ENCODE data around the gene DLX2. TPM values are rescaled to one million over a fixed set of nuclear protein-coding genes. Genes with fewer than 3 reads are reported as not detected.

DLX2 gene
- total and polyA plus RNA-seq, 4 donors = 0.01 to 0.26 TPM; not detected in 2

DNA sequence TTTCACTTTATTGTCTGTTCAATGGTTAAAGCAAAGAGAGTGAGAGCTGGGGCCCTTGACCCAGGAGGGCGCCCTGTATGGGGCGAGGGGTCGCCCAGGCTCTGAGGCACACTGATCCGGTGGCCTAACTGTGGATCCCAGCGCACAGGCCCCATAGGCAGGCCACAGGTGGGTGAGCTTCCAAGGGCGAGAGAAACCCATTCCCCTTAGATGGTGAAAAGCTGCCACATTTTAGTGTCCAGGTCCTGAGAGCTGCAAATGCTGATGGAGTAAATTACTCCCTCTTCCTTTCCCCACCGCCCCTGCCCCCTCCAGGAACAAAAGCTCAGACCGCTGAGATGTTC lies 5.9 kb upstream of the DLX2 start:
- TF ChIP-seq, protein P1, sequence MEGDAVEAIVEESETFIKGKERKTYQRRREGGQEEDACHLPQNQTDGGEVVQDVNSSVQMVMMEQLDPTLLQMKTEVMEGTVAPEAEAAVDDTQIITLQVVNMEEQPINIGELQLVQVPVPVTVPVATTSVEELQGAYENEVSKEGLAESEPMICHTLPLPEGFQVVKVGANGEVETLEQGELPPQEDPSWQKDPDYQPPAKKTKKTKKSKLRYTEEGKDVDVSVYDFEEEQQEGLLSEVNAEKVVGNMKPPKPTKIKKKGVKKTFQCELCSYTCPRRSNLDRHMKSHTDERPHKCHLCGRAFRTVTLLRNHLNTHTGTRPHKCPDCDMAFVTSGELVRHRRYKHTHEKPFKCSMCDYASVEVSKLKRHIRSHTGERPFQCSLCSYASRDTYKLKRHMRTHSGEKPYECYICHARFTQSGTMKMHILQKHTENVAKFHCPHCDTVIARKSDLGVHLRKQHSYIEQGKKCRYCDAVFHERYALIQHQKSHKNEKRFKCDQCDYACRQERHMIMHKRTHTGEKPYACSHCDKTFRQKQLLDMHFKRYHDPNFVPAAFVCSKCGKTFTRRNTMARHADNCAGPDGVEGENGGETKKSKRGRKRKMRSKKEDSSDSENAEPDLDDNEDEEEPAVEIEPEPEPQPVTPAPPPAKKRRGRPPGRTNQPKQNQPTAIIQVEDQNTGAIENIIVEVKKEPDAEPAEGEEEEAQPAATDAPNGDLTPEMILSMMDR (IDR thresholded peaks at IDR 0.05; ENCODE audit: control extremely low read depth, extremely low read depth) = no peak
- Histone ChIP-seq H3K9ac (ENCODE audit: insufficient read depth in 1 of 2, low read length in 2 of 2) (no peak overlapping the region), H3K9me3 (ENCODE audit: control insufficient read depth in 4 of 4, insufficient read depth in 3 of 4, low read length in 3 of 4) (peaks cover 0 to 8% (median 0%) of the 10 kb centered on the region in 4 donors), H3K27ac (ENCODE audit: low read depth in 1 of 2, low read length in 1 of 2) (no peak overlapping the region), H3K36me3 (ENCODE audit: control insufficient read depth in 4 of 4, insufficient read depth in 4 of 4, low read length in 4 of 4) (no peaks in the 10 kb centered on the region), H3K27me3 (ENCODE audit: control insufficient read depth in 3 of 3, insufficient read depth in 3 of 3, low read length in 2 of 3) (peaks cover 0 to 72% (median 59%) of the 10 kb centered on the region in 3 donors), H3K4me1 (ENCODE audit: control insufficient read depth in 5 of 5, insufficient read depth in 5 of 5, low read length in 5 of 5) (peaks cover 0 to 12% (median 0%) of the 10 kb centered on the region in 5 donors), H3K4me3 (no peak overlapping the region)
- 18 to 28% methylated on average over 8 of the region's 8 CpGs for WGBS, 2 donors
- no peak for DNase-seq
- ATAC-seq (ENCODE audit: insufficient read depth, low FRiP score) = no peak

DNA sequence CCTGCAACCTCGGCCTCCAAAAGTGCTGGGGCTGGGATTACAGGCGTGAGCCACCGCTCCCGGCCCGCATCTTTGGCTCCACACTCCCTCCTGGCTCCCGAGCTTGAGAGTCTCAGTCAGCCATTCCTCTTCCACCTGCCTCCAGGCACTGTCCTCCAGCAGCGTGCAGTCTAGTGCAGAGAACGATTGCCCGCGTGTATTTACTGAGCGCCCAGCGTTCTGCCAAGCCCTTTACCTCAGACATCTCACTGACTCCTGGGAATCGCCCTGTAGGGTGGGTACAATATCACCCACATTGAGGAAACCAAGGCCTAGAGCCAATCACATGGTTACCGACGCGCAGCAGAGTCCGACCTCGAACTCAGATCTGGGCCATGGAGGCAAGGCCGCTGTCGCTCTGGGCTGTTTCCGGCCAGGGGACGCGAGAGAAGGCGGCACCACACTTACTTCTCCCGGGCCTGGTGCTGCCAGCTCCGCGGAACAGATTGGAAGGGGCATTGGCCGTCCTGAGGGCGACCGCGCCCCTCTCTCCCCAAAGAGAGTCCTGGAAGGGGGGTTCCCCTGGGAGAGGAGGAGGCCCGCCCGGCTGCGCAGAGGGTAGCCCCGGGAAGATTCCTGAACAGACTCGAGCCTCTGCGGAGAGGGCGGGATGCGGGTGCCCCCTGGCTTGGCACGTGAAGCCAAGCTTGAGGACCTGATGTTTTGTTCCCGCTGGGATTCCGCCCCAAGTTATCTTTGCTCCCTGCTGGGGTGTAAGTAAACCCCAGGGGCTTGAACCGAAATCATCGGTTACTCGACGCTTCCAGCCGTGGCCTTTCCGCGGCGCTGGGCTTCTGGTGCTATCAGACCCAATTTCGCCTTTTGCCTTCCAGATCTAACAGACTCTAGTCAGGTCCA lies 5.2 kb upstream of the DLX2 start:
- Histone ChIP-seq H3K36me3 (ENCODE audit: control insufficient read depth in 4 of 4, insufficient read depth in 4 of 4, low read length in 4 of 4) (no peaks in the 10 kb centered on the region), H3K4me1 (ENCODE audit: control insufficient read depth in 5 of 5, insufficient read depth in 5 of 5, low read length in 5 of 5) (peaks cover 0 to 17% (median 4%) of the 10 kb centered on the region in 5 donors), H3K27ac (ENCODE audit: low read depth in 1 of 2, low read length in 1 of 2) (no peak overlapping the region), H3K9me3 (ENCODE audit: control insufficient read depth in 4 of 4, insufficient read depth in 3 of 4, low read length in 3 of 4) (peaks cover 0 to 8% (median 0%) of the 10 kb centered on the region in 4 donors), H3K9ac (ENCODE audit: insufficient read depth in 1 of 2, low read length in 2 of 2) (no peak overlapping the region), H3K27me3 (ENCODE audit: control insufficient read depth in 3 of 3, insufficient read depth in 3 of 3, low read length in 2 of 3) (peaks cover 0 to 75% (median 65%) of the 10 kb centered on the region in 3 donors), H3K4me3 (no peak overlapping the region)
- ATAC-seq (ENCODE audit: insufficient read depth, low FRiP score) = no peak
- TF ChIP-seq, protein P1 (IDR thresholded peaks at IDR 0.05; ENCODE audit: control extremely low read depth, extremely low read depth) = no peak
- 14 to 17% methylated on average over 50 to 51 of the region's 51 CpGs for WGBS, 2 donors
- DNase-seq = peak in 2 of 3 donors; percentile 14

DNA sequence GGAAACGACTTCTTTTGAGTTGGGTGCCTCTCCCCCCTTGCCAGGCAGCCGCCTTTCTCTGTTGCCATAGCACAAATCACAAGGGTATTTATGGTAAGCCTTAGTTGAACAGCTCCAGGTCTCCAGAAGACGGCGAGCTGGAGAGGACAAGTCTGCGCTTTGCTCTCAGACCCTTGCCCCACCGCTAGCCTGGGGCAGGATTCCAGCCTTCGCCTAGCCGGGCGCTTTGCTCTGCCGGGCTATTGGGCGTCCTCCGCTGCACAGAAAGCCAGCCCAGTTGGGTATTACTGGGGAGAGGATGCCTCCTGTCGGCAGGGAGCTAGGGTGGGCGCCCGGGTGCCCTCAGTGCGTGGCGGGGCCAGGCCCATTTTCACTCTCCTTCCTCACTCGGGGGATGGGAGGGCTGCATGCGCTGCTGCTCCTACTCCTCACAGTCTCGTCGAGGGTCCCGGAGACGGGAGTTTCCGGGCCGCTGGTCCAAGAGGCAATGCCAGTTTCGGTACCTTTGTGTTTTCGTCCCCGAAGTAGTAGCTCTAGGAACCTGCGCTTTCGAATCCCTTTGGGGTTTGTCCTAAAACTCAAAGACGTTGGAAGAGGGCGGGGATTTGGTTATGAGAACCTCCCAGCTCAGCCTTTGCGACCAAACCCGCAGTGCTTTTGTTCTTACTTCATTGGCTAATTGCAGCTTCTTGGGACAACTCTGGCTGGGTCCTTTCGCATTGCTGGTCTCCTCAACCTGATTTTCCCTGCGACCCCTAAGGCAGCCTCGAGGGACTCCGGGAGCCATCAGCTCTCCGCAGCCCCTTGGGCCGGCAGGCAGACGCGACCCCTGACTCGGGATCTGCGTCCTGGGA lies 3.6 kb upstream of the DLX2 start:
- H3K4me1 ChIP-seq (ENCODE audit: control insufficient read depth in 5 of 5, insufficient read depth in 5 of 5, low read length in 5 of 5) = peaks cover 0 to 31% (median 4%) of the 10 kb centered on the region in 5 donors
- DNase-seq (peak in 2 of 3 donors; percentile 33 to 51), ATAC-seq (ENCODE audit: insufficient read depth, low FRiP score) (no peak)
- H3K27ac ChIP-seq (ENCODE audit: low read depth in 1 of 2, low read length in 1 of 2) = no peak overlapping the region
- peaks cover 0 to 8% (median 0%) of the 10 kb centered on the region in 4 donors for H3K9me3 ChIP-seq (ENCODE audit: control insufficient read depth in 4 of 4, insufficient read depth in 3 of 4, low read length in 3 of 4)
- no peaks in the 10 kb centered on the region for H3K36me3 ChIP-seq (ENCODE audit: control insufficient read depth in 4 of 4, insufficient read depth in 4 of 4, low read length in 4 of 4)
- no peak overlapping the region for H3K4me3 ChIP-seq
- peaks cover 0 to 84% (median 74%) of the 10 kb centered on the region in 3 donors for H3K27me3 ChIP-seq (ENCODE audit: control insufficient read depth in 3 of 3, insufficient read depth in 3 of 3, low read length in 2 of 3)
- TF ChIP-seq, protein P1 (IDR thresholded peaks at IDR 0.05; ENCODE audit: control extremely low read depth, extremely low read depth) = no peak
- 4 to 6% methylated on average over 44 of the region's 44 CpGs for WGBS, 2 donors
- H3K9ac ChIP-seq (ENCODE audit: insufficient read depth in 1 of 2, low read length in 2 of 2) = no peak overlapping the region

Data from lung (tissue), 12 donors.